HepG2 (cell line): ENCODE data around the gene MAPK10.
"Not testable (repeated sequence)": the region's sequence is repeated elsewhere in the genome, so short reads cannot be mapped to it uniquely, and the experiment has no call there.

ENCODE experiments used
- CBX5 ChIP-seq: sonication (generic); formaldehyde crosslinking; IDR thresholded peaks from 2 replicates; pipeline ENCODE4 v1.4.0; 2020; ENCODE audit warnings: missing genetic modification reagents, borderline replicate concordance
- CTCF ChIP-seq: sonication (generic); formaldehyde crosslinking; IDR thresholded peaks from 2 replicates; pipeline ENCODE4 v1.5.0; 2020; ENCODE audit warnings: mild to moderate bottlenecking, missing genetic modification reagents, moderate library complexity
- ELK4 ChIP-seq: sonication (generic); formaldehyde crosslinking; IDR thresholded peaks from 2 replicates; pipeline ENCODE4 v1.9.0; 2021; ENCODE audit warnings: missing genetic modification reagents, borderline replicate concordance
- FOXK2 ChIP-seq: fragments of 450-650 bp; IDR thresholded peaks from 2 replicates; pipeline ENCODE4 v1.6.1; 2016
- HNF4G ChIP-seq, 2 experiments: sonication (generic) in 1 of 2; formaldehyde crosslinking in 1 of 2; IDR thresholded peaks; 2 replicates each; pipeline versions ENCODE4 v1.4.0 to v1.6.1; 2011 to 2020; ENCODE audit warnings: borderline replicate concordance in 2 of 2, low read depth in 2 of 2, mild to moderate bottlenecking in 2 of 2, low read length in 1 of 2, missing genetic modification reagents in 1 of 2, moderate library complexity in 1 of 2
- ZNF33A ChIP-seq: sonication (generic); formaldehyde crosslinking; IDR thresholded peaks from 2 replicates; pipeline ENCODE4 v1.5.1; 2020; ENCODE audit warnings: missing genetic modification reagents, mild to moderate bottlenecking, moderate library complexity, borderline replicate concordance
- ZNF776 ChIP-seq: sonication (generic); formaldehyde crosslinking; IDR thresholded peaks from 2 replicates; pipeline ENCODE4 v1.4.0; 2020; ENCODE audit warnings: mild to moderate bottlenecking, missing genetic modification reagents

GRCh38 chr4:86330411-86330810 lies 29.4 kb downstream of the MAPK10 start:
- not testable (repeated sequence) for TF ChIP-seq ZNF776 (CRISPR knock-in tag); ELK4; HNF4G (IDR thresholded peaks at IDR 0.05; ENCODE audit: borderline replicate concordance, low read depth, low read length); HNF4G (CRISPR knock-in tag; IDR thresholded peaks at IDR 0.05; ENCODE audit: borderline replicate concordance, low read depth); FOXK2; CTCF (CRISPR knock-in tag); CBX5; ZNF33A (CRISPR knock-in tag)
